ENCODE data around the gene ABCG1.

- TF ChIP-seq POLR2A (IDR thresholded peaks at IDR 0.05; ENCODE audit: low read depth, low read length): no peak
- no peak for TF ChIP-seq CTCF (conservative IDR thresholded peaks at IDR 0.05; ENCODE audit: low read depth, low read length)
- TF ChIP-seq USF2 (IDR thresholded peaks at IDR 0.05; ENCODE audit: low read depth, low read length): no peak
- TF ChIP-seq CHD1 (IDR thresholded peaks at IDR 0.05; ENCODE audit: low read depth, low read length): no peak
- TF ChIP-seq MAFK (IDR thresholded peaks at IDR 0.05; ENCODE audit: low read depth, low read length): no peak
- TF ChIP-seq CEBPB (IDR thresholded peaks at IDR 0.05; ENCODE audit: low read depth, low read length): no peak
- TF ChIP-seq RAD21 (IDR thresholded peaks at IDR 0.05; ENCODE audit: low read length): no peak
Observed at GRCh38 chr21:42303443-42303842, 84.5 kb downstream of the ABCG1 start.
